LNCAP (cell line): ENCODE results near the gene HECTD2.

Experiments
- TF ChIP-seq, protein P1 (sequence below): fragments of 450-650 bp; IDR thresholded peaks from 2 replicates; pipeline ENCODE4 v1.5.1; 2017; ENCODE audit warnings: mild to moderate bottlenecking

HECTD2 gene

GRCh38 chr10:91536733-91537132, 126.6 kb downstream of the HECTD2 start:
- TF ChIP-seq, protein P1, sequence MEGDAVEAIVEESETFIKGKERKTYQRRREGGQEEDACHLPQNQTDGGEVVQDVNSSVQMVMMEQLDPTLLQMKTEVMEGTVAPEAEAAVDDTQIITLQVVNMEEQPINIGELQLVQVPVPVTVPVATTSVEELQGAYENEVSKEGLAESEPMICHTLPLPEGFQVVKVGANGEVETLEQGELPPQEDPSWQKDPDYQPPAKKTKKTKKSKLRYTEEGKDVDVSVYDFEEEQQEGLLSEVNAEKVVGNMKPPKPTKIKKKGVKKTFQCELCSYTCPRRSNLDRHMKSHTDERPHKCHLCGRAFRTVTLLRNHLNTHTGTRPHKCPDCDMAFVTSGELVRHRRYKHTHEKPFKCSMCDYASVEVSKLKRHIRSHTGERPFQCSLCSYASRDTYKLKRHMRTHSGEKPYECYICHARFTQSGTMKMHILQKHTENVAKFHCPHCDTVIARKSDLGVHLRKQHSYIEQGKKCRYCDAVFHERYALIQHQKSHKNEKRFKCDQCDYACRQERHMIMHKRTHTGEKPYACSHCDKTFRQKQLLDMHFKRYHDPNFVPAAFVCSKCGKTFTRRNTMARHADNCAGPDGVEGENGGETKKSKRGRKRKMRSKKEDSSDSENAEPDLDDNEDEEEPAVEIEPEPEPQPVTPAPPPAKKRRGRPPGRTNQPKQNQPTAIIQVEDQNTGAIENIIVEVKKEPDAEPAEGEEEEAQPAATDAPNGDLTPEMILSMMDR: no peak

DNA sequence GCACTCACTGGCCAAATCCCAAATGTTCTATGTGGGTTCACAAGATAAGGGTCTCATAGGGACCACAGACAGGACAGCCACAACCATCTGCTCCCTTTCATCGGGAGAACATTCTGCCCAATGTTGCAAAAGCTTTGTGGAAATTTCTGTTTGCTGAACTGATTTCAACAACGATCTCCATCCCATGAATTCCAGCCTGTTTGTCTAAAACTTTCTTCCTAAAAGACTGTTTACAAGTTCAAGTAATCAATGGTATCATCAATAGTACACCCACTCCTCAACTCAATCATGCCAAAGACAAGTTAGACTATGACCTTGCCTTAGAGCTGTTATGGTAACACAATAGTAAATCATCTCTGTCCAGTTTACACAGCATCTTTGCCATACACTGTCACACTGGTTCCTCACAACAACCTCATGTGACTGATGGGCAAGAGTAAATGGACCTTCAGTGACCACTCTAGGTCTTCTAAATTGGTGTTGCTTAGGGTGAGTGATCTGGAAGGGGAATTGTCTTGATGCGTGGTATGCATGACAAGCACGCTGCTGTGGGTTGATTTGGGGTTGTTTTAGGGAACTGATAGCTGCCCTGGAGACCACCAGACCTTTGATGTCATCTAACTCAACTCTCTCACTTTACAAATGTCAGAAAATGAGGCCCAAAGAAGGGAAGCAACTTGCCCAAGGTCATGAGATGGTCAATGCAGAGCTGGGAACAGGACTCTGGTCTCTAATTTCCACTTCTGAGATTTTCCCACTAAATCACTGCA, 127.7 kb downstream of the HECTD2 start:
- TF ChIP-seq, protein P1: no peak

- TF ChIP-seq, protein P1: no peak
Observed at GRCh38 chr10:91539930-91540329, 129.8 kb downstream of the HECTD2 start.

DNA sequence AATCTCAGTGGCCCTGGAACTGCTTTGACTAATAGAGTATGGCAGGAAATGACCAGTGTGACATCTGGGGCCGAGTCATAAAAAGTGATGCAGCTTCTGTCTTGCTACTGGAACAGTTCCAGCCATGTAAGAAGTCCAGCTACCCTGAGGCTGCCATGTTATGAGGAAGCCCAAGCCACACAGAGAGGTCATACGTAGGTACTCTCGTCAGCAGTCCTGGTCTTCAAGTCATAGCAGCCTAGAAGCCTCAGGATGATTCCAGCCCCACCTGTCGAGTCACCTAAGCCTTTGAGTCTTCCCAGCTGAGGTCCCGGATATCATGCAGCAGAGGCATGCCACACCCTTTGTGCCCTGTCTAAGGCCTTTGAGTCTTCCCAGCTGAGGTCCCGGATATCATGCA, 130.6 kb downstream of the HECTD2 start:
- TF ChIP-seq, protein P1: no peak

GRCh38 chr10:91541481-91541880, 131.3 kb downstream of the HECTD2 start:
- TF ChIP-seq, protein P1: no peak

DNA sequence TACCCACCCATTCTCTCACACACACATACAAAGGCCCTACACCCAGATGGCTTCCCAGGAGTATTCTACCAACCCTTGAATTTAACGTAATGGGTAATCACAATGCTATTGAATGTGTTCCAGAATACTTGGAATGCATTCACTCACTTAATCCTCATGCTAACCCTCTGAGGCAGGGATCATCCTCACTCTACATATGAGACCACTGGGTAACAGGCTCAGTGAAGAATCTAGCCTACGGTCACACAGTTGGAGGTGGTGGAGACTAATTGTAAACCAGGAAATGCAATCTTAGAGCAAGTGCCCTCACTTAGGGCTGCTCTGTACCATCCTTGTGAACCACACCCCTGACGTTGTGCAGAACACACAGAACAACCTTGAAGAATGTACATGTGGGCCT, 135.2 kb downstream of the HECTD2 start:
- TF ChIP-seq, protein P1: no peak

GRCh38 chr10:91545838-91546237, 135.7 kb downstream of the HECTD2 start:
- TF ChIP-seq, protein P1: no peak

DNA sequence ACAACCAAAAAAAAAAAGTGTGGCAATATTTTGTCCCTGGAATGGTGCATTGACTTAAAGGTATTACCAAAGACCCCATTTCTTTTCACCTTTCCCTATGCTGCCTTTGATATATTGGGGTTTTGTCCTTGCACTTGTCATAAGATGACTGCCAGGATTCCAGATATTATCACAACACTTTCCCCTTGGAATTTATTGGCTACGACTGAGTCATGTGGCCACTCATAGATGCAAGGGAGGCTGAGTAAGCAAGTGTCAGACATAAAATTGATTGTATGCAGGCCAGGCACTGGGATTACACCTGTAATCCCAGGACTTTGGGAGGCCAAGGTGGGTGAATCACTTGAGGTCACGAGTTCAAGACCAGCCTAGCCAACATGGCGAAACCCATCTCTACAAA, 139.1 kb downstream of the HECTD2 start:
- TF ChIP-seq, protein P1: no peak
